SHP77 (cell line): ENCODE data around the gene ADCK2.
A peak's percentile ranks its signal among the peaks of the same experiment; 100 is the strongest.
"Not testable (repeated sequence)": the region's sequence is repeated elsewhere in the genome, so short reads cannot be mapped to it uniquely, and the experiment has no call there.

Experiments used
- DNase-seq, 2 experiments: peaks; one replicate each; lab custom pipeline; 2025; lab: John Stamatoyannopoulos, UW

Gene ADCK2, protein sequence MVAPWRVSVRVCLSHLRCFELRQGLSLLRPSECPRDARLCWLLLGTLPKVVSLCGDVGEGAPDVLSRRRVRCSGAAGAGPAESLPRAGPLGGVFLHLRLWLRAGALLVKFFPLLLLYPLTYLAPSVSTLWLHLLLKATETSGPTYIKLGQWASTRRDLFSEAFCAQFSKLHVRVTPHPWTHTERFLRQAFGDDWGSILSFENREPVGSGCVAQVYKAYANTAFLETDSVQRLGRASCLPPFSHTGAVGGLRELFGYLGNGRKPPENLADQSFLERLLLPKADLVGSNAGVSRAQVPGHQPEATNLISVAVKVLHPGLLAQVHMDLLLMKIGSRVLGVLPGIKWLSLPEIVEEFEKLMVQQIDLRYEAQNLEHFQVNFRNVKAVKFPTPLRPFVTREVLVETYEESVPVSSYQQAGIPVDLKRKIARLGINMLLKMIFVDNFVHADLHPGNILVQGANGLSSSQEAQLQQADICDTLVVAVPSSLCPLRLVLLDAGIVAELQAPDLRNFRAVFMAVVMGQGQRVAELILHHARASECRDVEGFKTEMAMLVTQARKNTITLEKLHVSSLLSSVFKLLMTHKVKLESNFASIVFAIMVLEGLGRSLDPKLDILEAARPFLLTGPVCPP

DNA sequence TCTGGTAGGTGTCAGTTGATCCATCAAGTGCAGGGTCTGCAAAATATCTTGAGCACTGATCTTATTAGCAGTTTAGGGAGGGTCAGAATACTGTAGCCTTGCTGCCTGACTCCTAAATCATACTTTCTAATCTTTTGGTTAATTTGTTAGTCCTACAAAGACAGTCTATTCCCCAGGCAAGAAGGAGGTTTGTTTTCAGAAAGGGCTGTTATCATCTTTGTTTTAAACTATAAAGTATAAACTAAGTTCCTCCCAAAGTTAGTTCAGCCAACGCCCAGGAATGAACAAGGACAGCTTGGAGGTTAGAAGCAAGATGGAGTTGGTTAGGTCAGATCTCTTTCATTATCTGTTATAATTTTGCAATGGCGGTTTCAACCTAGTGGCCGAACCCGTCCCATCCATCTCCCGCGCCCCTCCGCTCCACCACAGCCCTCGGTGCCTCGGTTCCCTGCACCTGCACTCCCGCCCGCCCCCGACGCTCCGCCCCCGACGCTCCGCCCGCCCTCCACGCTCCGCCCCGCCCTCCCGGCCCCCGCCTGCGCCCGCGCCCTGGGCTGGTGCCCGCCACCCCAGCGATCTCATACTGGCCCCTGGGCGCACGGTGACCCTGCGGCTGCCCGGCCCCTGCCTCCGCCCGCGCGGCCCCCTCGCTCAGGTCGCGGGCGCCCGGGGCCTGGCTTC lies at the start of gene ADCK2:
Gene ADCK2, plus strand, starts transcription at position 564 of the 681 bp plus-strand sequence. CDS start 386 bp downstream, outside the sequence.
- peak; percentile 34 to 57 for DNase-seq

DNA sequence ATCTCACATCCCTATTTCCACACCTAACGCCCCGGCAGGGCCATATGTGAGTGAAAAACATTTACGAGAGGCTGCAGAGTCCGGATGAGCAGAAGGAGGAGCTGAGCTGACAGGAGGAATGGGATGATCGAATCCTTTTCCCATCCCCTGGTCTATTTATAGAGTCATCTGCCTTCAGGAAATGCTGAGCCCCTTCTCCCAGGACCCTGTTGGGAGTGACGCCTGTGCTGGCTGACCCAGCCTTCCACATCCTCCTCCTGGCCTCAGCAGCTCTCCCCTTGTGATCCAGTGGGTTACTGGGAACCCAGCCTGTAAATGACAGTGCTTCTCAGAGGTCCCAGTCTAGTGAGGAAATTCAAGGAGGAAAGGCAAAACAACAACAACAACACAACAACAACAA lies 48.8 kb upstream of the ADCK2 start:
- no peak for DNase-seq

DNA sequence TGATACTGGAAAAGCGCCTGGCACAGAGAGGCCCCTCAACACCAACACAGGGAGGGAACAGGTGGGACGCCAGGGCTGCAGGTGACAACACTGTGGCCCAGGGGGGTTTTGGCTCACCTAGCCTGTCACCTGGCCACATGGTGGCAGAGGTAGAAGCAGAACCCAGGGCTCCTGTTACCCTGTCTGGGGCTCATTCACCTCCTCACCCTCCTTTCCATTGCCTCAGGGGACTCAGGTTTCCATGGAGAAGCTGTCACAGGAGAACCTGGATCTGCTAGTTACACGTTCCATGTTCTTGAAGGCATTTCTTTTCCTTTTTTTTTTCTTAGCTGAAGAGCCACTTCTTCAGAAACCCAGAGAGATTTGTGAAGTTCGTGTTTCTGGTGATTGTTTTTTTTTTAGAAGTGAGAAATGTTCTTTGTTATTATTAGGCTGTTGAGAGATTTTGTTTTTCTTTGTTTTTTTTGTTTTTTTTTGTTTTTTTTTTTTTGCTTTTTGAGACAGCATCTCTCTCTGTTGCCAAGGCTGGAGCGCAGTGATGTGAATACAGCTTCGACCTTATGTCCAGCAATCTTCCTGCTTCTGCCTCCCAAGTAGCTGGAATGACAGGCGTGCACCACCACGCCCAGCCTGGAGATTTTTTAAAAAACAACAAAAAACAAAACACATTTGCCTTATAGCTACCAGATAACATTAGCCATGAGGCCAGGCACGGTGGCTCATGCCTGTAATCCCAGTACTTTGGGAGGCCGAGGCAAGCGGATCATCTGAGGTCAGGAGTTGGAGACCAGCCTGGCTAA lies 48.2 kb upstream of the ADCK2 start:
- DNase-seq, result no peak

DNA sequence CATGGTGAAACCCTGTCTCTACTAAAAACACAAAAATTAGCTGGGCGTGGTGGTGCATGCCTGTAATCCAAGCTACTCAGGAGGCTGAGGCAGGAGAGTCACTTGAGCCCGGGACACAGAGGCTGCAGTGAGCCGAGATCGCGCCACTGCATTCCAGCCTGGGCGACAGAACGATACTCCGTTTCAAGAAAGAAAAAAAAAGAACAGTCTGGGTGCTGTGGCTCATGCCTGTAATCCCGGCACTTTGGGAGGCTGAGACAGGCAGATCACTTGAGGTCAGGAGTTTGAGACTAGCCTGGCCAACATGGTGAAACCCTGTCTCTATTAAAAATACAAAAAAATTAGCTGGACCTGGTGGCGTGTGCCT lies 47.6 kb upstream of the ADCK2 start:
- not testable (repeated sequence) for DNase-seq

DNA sequence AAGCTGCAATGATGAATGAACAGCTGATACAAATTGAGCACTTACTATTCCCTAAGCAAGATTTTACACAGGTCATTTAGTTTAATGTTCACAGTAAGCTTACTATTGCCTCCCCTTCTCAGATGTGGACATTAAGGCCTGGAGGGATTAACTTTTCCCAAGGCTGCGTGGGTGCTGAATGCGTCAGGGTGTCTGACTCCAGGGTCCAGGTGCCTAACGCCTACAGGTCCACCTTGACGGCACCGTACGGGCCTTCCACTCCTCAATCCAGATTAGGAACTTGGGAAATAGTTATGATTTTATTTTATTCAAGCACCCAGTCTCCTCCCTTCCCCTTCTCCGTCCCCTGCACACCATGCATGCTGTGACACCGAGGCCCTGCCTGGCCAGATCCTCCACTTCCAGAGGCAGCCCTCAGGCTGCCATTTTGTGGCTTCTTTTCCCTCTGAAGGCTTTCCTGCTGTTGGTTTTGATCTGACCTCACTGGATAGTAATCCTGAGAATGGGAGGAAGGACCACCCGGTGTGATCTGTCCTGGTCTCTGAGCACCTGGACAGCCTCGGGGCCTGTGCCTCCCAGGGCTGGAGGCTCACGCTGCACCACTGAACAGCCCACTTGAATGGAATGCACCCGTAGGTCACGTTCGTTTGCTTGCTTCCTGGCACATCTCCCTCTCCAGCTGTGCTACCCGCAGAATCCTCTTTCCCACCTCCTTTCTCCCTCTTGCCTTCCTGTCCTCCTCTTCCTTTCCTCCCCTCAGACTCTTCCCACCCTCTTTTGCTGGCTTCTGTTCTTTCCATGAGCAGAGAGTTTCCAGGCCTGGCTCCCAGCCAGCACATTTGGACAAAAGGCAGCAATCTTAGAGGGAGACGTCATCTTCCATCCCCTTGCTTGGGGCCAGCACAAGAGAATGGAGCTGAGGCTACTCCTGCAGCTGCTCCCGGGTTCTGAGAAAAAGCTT lies 46.6 kb upstream of the ADCK2 start:
- DNase-seq, result peak in 1 of 2 experiments; percentile 7

DNA sequence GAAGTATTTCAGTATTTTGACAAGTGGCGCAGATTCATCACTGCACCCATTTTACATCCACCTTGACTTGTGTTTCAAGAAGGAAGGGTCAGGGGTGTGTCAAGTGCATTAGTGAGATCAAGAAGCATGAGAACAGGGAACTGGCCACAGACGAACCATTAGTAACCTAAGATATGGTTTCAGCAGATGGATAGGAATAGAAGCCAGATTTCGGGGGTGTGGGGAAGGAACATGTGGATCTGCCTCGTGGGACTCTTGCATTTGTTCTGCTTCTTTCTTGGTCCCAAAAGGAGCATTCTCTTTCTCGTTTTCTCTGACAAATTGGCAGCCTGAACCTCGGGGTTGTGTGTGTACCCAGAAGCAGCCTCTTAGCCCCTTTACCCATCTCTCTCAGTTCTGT lies 41.7 kb upstream of the ADCK2 start:
- no peak for DNase-seq

DNA sequence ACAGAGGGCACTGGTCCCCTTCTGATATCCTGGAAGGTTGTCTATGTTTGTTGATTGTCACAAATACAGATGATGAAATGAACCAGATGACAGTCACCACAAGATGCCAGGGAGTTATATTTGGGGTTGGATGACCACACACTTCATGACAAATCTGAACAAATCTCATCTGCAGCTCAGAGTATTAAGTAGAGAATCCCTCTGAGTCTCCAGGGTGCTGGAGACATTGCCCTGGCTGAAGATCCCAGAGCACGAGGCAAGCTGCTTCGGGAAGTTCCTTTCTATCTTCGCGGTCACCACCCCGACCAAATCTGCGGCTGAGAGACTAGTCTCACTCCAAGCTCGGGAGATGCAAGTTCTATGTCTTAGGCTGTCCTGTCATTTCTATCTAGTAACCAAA lies 41.1 kb upstream of the ADCK2 start:
- no peak for DNase-seq

DNA sequence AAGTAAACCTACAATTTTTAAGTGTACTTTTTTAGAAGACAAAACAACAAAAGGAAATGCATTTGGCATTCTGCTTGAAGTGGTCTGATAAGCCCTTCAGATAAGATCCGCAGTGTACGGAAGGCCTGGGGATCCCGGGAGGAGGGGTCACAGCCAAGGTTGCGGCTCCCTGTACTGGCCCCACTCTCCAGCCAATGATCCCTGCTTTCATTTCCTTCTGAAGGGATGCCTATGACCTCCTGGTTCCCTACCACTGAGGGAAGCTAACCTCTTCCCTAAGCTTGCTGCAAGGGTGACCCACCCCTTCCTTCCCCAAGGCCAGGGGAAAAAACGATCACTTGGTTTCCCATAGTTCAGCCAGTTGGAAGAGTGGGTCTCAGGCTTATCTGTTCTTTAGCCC lies 37.4 kb upstream of the ADCK2 start:
- no peak for DNase-seq

DNA sequence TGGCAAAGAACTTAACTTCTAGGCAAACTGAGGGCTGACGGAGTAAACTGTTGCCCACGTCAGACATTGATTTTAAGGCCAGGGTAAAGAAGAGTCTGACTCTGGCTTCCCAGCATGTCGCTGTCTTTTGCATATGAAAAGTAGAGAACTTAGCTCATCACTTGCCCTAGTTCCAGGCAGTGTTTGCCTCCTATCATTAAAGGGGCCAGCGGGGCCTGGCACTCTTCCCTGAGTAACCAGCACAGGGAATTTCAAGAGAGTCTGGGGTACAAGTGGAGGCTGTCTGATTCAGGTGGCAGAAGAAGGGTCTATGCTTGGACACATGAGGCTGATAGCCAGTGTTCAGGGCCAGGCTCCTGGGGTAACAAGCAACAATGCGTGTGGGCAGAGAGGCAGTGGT lies 36.9 kb upstream of the ADCK2 start:
- no peak for DNase-seq

DNA sequence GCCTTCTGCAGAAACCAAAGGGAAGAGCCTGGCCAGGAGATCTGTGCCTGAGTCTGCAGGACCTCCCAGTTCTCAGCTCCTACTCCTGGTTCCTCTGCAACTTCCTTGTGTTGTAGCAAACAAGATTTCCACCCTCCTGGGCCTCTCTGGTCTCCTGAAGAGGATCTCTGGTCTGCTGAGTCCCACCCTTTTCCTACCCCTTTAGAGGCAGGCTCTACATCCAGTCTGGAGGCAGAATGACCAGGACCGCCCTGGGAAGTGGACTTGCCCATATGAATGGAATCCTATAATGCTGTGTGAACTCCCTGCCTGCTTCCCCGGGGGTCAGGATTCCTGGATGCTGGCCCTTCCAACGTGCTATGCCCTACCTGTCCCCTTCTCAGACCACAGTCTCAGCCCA lies 35.3 kb upstream of the ADCK2 start:
- DNase-seq, result no peak

DNA sequence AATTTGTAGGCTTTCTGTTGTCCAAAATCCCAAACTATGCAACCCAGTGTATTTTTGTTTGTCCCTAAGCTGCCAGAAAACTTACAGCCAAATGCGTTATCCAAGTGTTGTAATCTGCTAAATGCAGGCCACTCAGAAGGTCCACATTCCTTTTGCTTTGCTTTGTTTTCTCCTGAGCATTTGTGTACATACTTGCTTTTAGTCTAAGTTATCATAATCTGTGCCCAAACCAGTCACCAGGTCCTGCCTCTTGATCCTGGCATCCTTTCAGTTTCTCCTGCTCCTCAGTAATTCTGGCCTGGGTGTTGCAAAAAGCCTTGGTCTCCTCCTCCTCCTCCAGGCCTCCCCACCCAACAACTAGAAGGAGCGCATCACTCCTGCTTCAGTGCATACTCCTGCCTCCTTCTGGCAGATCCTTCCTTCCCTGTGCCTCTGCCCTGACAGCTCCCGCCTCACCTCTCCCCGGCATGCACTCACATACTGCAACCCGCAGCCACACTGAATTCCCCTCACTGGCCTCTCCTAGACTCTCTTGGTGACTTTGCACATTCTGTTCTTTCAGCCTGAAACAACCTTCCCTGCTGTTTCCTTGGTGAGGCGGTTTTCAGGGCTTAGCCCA lies 34.5 kb upstream of the ADCK2 start:
- no peak for DNase-seq

DNA sequence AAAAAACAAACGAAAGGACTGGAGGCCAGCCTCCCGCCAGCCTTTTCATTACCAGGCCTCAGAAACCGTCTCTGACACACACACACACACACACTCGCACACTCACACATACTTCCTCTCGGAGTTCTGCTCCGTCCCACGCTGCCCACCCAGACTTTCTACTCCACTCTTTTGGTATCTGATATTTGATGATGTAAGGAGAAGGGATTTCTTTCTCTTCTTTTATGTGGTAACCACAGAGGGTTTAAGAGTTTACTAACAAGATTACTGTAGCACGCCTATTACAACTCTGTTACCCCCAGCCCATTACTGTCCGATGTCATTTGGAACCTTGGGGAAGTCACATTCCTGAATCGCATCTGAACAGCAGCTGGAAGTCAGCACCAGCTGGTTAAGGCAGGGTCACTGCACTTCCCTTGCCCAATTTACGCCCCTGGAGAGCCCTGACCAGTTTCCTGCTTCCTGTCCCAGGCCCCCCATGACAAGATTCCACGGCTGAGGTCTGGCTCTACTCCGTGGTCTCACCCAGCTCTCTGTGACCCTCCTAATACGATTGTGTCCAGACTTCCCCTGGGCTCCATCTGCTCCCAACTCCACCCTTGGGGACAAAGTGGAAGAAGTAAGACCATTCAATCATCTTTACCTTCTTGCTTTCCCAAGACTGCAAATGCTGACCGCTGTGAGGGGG lies 33.2 kb upstream of the ADCK2 start:
- DNase-seq, result no peak

DNA sequence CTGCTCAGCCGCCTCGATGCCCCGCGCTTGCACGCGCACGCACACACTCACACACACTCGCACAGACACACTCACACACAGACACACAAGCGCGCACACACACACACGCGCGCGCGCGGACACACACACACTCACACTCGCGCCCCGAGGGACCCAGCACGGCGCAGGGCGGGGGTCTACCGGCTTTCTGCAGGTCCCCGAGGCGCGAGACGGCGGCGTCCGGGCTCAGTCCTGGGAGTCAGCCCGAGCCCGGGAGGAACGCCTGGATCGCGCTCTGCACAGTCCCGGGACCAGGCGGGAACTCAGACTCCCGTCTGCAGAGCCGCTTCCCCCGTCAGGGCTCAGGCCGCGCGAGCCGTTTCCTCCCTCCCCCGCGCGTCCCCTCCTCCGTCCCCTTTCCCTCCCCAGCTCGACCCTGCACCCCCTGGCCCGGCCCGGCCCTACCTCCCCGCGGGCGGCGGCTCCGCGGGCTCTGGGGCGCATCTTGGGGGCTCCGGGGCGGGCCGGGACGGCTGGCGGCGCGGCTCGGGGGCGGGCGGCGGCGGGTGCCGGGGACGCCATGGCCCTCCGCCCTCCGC lies 32.6 kb upstream of the ADCK2 start:
- DNase-seq, result no peak

DNA sequence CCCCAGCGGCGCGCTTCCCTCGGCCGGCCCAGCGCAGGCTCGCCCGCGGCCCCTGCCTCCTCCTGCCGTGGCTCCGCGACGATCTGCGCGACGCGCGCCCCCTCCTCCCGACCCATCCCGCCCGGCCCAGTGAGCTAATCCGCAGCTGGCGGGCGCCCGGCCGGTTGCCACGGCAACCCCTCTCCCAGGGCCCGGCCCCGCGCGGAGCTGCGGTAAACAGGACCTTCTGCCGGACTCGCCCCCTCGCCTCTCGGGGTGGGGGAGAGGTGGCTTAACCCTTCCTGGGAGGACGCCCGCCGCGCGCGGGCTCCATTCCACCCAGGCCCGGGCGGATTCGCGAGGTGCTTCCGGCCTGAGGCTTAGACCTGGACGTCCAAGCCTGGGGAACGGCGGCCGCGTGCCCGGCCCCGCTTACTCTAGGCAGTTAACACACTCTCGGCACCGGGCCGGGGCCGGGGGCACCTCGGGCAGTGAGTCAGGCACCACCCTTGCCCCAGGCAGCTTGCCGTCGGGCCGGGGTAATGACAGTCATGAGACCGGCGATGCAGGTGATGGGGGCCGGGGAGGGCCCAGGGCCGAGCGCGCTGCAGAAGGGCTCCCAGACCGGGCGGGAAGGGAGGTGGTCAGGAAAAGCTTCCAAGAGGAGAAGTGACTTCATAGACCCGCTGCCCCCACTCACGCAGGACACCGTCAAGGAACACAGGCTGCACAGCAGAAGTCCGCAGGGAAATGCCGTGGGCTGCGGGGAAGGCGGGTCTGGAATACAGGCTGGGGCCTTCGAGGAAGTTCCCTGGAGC lies 31.8 kb upstream of the ADCK2 start, which contains the start of gene DENND2A:
Gene DENND2A, minus strand, starts transcription at position 87 of the 797 bp plus-strand sequence. CDS start 38,416 bp downstream, outside the sequence.
- peak; percentile 52 to 75 for DNase-seq

DNA sequence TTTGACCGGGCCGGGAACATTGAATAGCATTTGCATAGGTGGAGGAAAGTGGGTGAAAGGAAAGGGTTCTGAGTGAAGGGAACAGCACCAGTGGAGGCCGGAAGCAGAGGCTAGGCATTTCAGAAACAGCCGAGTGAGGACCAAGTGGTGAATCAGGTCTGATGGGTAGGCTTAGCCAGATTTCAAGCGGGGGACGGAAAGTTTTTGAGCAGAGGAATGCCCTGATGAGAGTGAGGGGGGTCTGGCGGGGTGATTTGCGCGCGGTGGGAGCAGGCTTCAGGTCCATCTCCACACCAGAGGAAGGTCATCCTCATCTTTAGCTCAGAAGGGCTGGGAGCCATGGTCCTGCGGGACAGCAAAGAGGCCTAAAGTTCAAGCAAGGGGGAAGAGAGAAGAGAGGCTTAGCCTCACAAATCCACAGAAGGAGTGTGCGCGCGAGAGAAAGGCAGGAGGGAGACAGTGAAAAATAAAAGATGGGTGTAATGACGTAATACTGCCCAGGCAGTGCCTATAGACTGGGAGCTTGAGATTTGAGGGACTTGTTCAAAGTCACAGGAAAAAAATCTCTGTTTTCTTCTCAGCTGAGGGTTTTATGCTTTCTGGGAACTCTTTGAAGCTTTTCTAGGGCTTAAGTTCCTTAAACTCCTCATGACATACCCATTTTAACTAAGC lies 31.1 kb upstream of the ADCK2 start:
- DNase-seq, result no peak

DNA sequence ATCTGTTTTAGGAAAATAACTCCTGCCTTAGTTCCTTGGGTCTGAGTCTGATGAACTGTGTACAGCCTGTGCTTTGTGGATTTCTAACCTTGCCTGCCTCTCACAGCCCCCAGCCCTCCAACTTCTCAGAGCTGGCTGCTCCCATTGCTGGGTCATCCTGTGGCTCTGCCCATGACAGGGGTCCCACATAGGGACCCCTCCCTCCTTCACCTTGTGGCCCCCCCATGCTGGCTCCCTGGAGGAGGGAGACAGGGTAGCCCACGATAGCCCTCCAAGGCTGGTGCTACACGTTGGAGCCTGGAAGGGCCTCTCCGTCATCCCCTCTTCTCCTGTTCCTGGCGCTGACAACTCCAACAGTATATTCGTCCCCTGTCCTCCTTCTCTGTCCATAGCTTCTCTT lies 29.3 kb upstream of the ADCK2 start:
- DNase-seq, result no peak

DNA sequence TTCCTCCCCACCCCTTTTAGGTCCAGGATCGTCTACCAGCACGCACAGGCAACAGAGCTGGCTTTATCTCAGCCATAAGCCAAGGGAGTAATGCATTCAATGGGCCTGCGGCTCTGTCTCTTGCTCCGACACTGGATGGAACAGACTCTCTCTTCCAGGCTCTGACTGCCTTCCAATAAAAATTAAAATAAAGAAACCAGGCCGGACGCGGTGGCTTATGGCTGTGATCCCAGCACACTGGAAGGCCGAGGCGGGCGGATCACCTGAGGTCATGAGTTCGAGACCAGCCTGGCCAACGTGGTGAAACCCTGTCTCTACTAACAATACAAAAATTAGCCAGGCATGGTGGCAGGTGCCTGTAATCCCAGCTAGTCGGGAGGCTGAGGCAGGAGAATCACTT lies 28.0 kb upstream of the ADCK2 start:
- DNase-seq, result not testable (repeated sequence)
